SU-DHL-6 (cell line): ENCODE results near the gene MGME1.

Experiments used
- H2AFZ ChIP-seq: fragments of 200-600 bp; sonication (generic); 2 replicates; pipeline ENCODE4 v1.6.1; 2014; ENCODE audit warnings: low read depth, mild to moderate bottlenecking, moderate library complexity, mixed read lengths, antibody characterized with exemption, low read length; ENCODE audit not compliant: severe bottlenecking
- H3F3A ChIP-seq: fragments of 200-600 bp; shearing (Covaris generic); 2 replicates; pipeline ENCODE4 v1.6.0; 2016; ENCODE audit warnings: antibody characterized with exemption, mild to moderate bottlenecking; ENCODE audit not compliant: insufficient read depth
- H3K27ac ChIP-seq: fragments of 200-600 bp; sonication (generic); 2 replicates; pipeline ENCODE4 v1.5.1; 2016; ENCODE audit warnings: low read depth, mild to moderate bottlenecking, low read length, moderate library complexity, mixed read lengths
- H3K27me3 ChIP-seq: fragments of 200-600 bp; sonication (generic), shearing (Covaris generic); 2 replicates; pipeline ENCODE4 v1.6.0; 2014; ENCODE audit warnings: mild to moderate bottlenecking, low read length
- H3K36me3 ChIP-seq: fragments of 200-600 bp; sonication (generic); 2 replicates; pipeline ENCODE4 v1.6.1; 2014; ENCODE audit warnings: mild to moderate bottlenecking, low read length, mixed read lengths
- H3K4me2 ChIP-seq: fragments of 300-600, 200-600 bp; shearing (Covaris generic), sonication (generic); 2 replicates; pipeline ENCODE4 v1.6.0; 2014; ENCODE audit warnings: low read length, low read depth, mild to moderate bottlenecking; ENCODE audit not compliant: poor library complexity, severe bottlenecking
- H3K4me3 ChIP-seq: fragments of 200-600 bp; sonication (generic); 2 replicates; pipeline ENCODE4 v1.5.1; 2014; ENCODE audit warnings: antibody characterized with exemption, low read length, mild to moderate bottlenecking, mixed read lengths; ENCODE audit not compliant: insufficient read depth, poor library complexity, severe bottlenecking
- H3K79me2 ChIP-seq: fragments of 200-600 bp; sonication (generic); 2 replicates; pipeline ENCODE4 v1.6.1; 2014; ENCODE audit warnings: mild to moderate bottlenecking, low read length, moderate library complexity; ENCODE audit not compliant: insufficient read depth
- H3K9ac ChIP-seq: fragments of 200-600 bp; sonication (generic); 2 replicates; pipeline ENCODE4 v1.7.0; 2014; ENCODE audit warnings: mild to moderate bottlenecking, low read length
- H3K9me2 ChIP-seq: fragments of 200-600 bp; sonication (generic); replicated peaks from 2 replicates; pipeline ENCODE4 v1.6.1; 2014; ENCODE audit warnings: low read length; ENCODE audit not compliant: insufficient read depth
- H3K9me3 ChIP-seq: fragments of 200-600 bp; sonication (generic); 2 replicates; pipeline ENCODE4 v1.6.1; 2014; ENCODE audit warnings: low read length, mixed read lengths; ENCODE audit not compliant: insufficient read depth
- H4K20me1 ChIP-seq: fragments of 200-600 bp; sonication (generic); 2 replicates; pipeline ENCODE4 v1.6.1; 2014; ENCODE audit warnings: low read depth, mild to moderate bottlenecking, antibody characterized with exemption, low read length, moderate library complexity, mixed read lengths
- EZH2phosphoT487 ChIP-seq: fragments of 200-600 bp; sonication (generic), shearing (Covaris generic); conservative IDR thresholded peaks from 2 replicates; pipeline ENCODE4 v1.6.1; 2018; ENCODE audit warnings: mild to moderate bottlenecking, antibody characterized with exemption, low read length, moderate library complexity, mixed read lengths
- TF ChIP-seq, protein P1 (sequence below): fragments of 200-600 bp; sonication (generic); IDR thresholded peaks from one replicate; pipeline ENCODE4 v1.5.1; 2017; ENCODE audit warnings: antibody characterized with exemption, mild to moderate bottlenecking, low read length, moderate library complexity; ENCODE audit not compliant: insufficient read depth, poor library complexity, severe bottlenecking

The MGME1 gene

DNA sequence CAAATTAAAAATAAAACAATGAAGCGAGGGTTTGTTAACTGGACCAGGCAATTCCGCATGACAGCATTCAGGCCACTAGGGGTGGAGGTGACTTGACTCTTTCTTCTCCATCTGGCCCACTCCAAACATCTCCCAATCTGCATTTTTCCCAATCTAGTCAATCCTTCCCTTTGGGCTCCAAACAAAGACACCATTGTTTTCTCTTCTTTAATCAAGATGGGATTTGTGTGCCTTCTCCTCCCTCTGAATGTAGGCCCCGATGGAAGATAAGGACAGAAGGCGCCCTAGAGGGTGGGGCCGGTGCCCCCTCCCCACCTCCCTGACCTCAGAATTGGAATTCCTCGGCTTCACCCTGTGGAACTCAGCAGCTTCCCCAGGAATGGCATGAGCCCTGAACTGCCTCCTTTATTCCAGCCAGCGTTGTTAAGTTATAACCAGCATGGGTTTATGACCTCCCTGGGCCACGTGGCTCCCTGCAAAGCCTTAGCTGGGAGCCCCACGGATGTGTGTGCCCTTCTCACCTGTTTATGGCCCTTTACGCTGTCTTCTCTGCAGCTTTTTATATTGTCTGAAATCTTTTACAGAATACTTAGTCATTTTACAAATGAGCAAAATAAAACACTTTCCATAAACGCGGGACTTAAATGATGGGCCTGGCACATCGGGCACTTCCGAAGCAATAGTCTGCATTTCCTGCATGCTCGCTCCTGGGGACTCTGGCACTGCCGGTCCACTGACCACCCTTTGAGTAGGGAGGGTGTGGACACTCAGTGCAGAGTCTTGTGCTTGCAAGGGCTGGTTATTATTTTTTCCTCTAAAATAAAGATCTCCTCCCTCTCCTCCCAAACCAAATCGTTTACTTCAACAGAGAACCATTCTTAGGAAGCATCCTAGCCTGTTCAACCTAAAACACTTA lies 64.4 kb downstream of the MGME1 start:
- Histone ChIP-seq H3K9me3 (no peaks in the 10 kb centered on the region), H3F3A (no peaks in the 10 kb centered on the region), H4K20me1 (no peaks in the 10 kb centered on the region), H3K36me3 (no peaks in the 10 kb centered on the region), H3K9me2 (no peaks in the 10 kb centered on the region), H2AFZ (no peak overlapping the region), H3K79me2 (no peaks in the 10 kb centered on the region), H3K4me2 (no peak overlapping the region), H3K9ac (no peak overlapping the region), H3K27ac (no peak overlapping the region), H3K27me3 (no peaks in the 10 kb centered on the region), H3K4me3 (no peak overlapping the region)
- TF ChIP-seq, protein P1, sequence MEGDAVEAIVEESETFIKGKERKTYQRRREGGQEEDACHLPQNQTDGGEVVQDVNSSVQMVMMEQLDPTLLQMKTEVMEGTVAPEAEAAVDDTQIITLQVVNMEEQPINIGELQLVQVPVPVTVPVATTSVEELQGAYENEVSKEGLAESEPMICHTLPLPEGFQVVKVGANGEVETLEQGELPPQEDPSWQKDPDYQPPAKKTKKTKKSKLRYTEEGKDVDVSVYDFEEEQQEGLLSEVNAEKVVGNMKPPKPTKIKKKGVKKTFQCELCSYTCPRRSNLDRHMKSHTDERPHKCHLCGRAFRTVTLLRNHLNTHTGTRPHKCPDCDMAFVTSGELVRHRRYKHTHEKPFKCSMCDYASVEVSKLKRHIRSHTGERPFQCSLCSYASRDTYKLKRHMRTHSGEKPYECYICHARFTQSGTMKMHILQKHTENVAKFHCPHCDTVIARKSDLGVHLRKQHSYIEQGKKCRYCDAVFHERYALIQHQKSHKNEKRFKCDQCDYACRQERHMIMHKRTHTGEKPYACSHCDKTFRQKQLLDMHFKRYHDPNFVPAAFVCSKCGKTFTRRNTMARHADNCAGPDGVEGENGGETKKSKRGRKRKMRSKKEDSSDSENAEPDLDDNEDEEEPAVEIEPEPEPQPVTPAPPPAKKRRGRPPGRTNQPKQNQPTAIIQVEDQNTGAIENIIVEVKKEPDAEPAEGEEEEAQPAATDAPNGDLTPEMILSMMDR: no peak
- no peak for TF ChIP-seq EZH2phosphoT487

DNA sequence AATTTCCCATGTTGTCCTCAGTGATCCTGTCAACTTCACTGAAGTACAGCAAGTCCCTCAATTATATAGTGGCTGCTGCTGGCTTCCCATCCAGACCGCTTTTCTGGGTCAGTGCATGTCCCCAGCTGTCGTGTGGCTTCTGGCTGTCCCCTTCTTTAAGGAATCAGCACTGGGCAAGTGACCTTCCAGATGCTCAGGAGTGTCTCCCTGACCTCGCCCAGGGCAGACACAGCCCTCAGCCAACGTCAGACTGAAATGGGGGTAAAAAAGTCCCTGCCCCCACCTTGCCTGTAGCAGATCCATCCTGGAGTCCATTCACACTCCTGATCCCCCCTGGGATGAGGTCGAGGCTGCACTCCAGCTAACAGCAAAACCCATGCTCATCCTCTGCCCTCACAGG lies 65.2 kb downstream of the MGME1 start:
- no peak overlapping the region for H3K4me3 ChIP-seq
- H3K9me2 ChIP-seq: no peaks in the 10 kb centered on the region
- no peaks in the 10 kb centered on the region for H3K9me3 ChIP-seq
- no peaks in the 10 kb centered on the region for H3K36me3 ChIP-seq
- no peak overlapping the region for H3K27ac ChIP-seq
- no peaks in the 10 kb centered on the region for H4K20me1 ChIP-seq
- no peak overlapping the region for H3K9ac ChIP-seq
- H2AFZ ChIP-seq: no peak overlapping the region
- H3K79me2 ChIP-seq: no peaks in the 10 kb centered on the region
- no peak overlapping the region for H3K4me2 ChIP-seq
- H3F3A ChIP-seq: no peaks in the 10 kb centered on the region
- H3K27me3 ChIP-seq: no peaks in the 10 kb centered on the region
- TF ChIP-seq, protein P1: no peak
- TF ChIP-seq EZH2phosphoT487: no peak

DNA sequence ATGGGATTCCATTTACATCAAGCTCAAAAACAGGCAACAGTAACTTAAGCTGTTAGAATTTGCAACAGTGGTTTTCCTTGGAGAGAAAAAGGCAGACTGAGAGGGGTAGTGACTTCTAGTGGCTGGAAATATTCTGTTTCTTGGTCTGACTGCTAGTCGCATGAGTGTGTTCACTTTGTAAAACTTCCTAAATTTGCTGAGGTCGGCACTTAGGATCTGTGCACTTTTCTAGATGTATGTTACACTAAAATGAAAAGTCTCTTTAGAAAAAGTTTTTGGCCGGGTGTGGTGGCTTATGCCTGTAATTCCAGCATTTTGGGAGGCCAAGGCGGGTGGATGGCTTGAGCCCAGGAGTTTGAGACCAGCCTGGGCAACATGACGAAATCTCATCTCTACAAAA lies 70.2 kb downstream of the MGME1 start:
- Histone ChIP-seq H3K9ac (no peak overlapping the region), H3K4me3 (no peak overlapping the region), H3K27ac (no peak overlapping the region), H3K9me2 (no peaks in the 10 kb centered on the region), H4K20me1 (no peaks in the 10 kb centered on the region), H3K36me3 (no peaks in the 10 kb centered on the region), H3K9me3 (no peaks in the 10 kb centered on the region), H3K79me2 (no peaks in the 10 kb centered on the region), H3K4me2 (no peak overlapping the region), H3K27me3 (no peaks in the 10 kb centered on the region), H3F3A (no peaks in the 10 kb centered on the region), H2AFZ (no peak overlapping the region)
- no peak for TF ChIP-seq EZH2phosphoT487
- TF ChIP-seq, protein P1: no peak
